CD4-positive, alpha-beta T cell treated with Interleukin-2 at 100 ng/mL for 4 hours (primary cell): ENCODE data around the gene DDO.

Experiments
- DNase-seq: peaks from one replicate; pipeline ENCODE4 v3.0.0-alpha.2; 2020; ENCODE audit warnings: low spot score

DDO gene

GRCh38 chr6:110419028-110419739 lies 3.8 kb upstream of the DDO start:
- DNase-seq: no peak

- no peak for DNase-seq
These were observed 3.2 kb upstream of the DDO start for GRCh38 chr6:110418594-110418993.

DNA sequence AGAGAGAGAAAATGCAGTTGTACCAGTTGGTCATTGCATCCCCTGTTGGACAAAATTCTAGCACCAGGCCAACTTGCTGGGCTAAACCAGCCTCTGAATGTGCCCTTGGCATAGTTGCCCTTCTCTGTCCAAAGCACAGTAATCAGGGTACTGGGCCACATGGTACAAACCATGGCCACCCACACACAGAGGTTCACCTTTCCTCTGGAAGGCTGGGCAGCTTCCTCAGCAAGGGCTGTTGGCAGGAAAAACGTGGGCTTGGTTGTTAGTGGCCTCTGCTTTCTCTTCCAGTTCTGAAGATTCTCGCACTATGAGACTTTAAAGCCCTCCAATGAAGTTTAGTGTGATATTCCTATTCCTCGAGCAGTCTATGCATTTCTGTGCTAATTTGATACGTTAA lies 706 bp downstream of the DDO start:
- no peak for DNase-seq

GRCh38 chr6:110412360-110412759 lies 3.0 kb downstream of the DDO start:
- no peak for DNase-seq

DNA sequence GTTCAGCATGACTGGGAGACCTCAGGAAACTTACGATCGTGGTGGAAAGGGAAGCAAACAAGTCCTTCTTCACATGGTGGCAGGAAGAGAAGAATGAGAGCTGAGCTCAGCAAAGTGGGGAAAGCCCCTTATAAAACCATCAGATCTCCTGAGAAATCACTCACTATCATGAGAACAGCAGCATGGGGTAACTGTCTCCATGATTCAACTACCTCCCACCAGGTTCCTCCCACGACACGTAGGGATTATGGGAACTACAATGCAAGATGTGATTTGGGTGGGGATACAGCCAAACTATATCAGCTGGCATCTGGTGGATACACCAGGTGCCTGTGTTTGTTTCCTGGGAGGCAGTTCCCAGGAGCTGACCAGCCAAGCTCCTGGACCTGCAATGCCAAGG lies 4.9 kb downstream of the DDO start:
- no peak for DNase-seq

DNA sequence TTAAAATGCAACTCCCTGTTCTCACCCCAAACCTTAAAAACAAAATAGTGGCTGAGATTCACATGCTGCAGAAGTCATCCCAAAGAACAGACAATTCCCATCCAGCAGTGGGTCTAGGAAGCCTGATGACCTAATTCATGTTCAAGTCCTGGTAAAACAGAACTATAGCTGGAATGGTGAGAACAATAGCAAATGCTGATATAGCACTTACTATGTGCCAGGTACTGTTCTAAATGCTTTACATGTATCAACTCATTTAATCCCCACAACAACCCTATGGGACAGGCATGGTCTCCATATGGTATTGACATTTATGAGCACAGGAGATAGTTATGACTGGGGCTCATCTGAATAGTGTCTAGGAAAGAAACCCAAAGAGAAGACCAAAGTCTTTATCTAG lies 5.6 kb downstream of the DDO start:
- DNase-seq: no peak

GRCh38 chr6:110408901-110409300 lies 6.5 kb downstream of the DDO start:
- no peak for DNase-seq

- DNase-seq: no peak
These were observed 10.8 kb downstream of the DDO start for GRCh38 chr6:110404607-110405006.

GRCh38 chr6:110401585-110402176 lies 13.7 kb downstream of the DDO start:
- no peak for DNase-seq

DNA sequence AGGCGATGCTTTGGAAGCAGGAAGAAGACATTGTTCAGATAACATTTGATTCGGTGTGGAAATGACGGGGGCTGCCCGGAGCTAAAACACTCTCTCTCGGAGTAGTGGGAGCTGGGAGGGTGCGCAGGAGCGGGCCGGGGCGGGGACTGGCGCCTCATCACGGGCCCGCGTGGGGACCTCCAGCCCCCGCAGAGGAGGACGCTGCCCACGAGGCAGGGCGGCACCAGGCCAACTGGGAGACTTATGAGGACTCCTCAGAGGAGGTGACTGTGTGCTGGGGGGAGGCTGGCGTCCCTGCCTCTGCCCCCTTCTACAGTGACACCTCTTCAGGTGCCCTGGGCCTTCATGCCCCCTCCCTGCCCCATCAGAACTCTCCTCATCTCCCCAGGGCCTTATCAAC lies 15.2 kb downstream of the DDO start:
- DNase-seq: no peak

DNA sequence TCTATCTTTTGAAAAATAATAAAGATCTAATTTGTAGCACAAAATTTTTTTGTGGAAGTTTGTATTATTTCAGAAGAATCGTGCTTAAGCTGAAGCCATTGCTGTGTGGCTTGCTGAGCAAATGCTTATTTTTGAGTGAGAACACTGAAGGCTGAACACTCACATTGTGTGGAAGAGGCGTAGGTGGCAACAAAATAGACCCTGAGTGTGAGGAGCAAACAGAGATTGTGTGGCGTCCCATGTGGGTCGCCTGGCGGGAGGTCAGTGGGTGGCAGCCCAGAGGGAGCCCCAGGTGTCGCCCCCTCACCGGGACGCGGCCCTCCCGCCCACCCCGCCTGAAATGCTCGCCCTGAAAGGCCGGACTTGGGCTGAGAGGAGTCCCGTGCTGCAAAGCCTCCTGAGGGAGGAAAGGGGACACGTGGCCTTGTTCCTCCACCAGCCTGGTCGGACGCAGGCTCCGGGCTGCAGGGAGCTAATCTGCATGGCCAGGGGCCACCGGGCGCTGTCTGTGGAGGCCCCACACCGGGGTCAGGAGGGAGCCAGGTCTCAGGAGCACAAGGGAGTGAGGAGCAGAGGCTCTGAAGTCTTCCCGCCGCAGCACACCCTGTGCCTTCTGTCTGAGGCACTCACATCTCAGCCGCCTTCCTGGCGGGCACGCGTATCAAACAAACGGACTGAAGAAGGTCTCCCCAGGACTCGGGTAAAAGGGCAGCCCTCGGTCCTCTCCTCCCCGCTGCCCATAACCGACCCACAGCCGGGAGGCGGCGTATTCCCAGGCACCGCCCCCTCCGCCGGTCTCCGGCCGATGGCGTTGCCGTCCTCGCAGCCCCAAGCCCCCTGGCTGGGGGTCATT lies 15.9 kb downstream of the DDO start:
- no peak for DNase-seq

- DNase-seq: no peak
These were observed 16.6 kb downstream of the DDO start for GRCh38 chr6:110398778-110399177.

GRCh38 chr6:110395221-110395620 lies 20.2 kb downstream of the DDO start:
- no peak for DNase-seq

DNA sequence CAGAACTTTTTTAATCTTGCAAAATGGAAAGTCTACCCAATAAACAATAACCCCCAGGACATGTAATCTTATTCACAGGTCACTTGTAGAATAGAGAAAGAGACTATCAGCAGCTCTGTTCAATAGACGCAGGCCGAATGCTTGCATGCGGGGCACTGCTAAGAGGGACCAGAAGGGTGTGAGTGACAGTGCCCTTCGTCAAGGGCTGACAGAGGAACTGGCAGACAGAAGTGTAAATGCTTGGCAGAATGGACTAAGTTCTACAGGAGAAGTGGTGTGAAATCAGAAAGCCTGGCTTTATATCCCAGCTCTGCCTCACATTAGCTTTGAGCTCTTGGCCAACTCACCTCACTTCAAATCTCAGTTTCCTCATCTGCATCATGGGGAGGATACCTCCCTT lies 21.0 kb downstream of the DDO start:
- no peak for DNase-seq

DNA sequence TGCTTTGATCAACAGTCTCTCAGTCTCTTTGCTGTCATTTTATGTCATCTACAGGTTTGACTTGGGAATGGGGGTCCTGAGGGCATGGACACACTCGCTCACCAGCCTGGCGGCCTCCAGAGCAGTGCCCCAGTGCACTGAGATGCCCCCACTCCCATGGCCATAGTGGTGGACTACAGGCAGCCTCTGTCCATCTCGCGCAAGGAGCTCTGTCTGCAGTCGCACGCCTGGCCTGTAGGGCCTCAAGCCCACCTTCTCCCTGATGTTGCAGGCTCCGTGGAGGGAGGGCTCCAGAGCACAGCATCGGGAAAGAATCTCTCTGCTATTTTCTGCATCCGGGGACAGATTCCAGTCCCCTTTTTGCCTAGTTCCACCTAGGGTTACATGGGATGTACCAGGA lies 22.6 kb downstream of the DDO start:
- DNase-seq: no peak

DNA sequence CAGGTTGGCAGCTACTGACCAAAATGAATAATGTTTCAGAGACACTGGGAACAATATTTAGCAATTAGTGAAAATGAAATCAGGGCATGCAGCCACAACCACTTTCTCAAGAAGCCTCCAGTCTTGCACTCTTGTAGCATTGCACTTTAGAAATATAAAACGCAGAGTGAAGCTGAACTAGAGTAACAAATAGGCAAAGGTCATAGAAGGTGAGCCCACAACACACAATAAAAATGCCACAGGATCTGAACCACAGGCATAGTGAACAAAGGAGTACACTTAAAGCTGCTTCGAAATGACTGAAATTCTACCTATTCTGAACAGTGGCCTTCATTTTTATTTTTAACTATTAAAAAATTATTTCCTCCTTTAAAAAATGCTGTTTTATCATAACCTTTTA lies 25.0 kb downstream of the DDO start:
- DNase-seq: no peak

GRCh38 chr6:110389689-110390382 lies 25.5 kb downstream of the DDO start:
- no peak for DNase-seq

DNA sequence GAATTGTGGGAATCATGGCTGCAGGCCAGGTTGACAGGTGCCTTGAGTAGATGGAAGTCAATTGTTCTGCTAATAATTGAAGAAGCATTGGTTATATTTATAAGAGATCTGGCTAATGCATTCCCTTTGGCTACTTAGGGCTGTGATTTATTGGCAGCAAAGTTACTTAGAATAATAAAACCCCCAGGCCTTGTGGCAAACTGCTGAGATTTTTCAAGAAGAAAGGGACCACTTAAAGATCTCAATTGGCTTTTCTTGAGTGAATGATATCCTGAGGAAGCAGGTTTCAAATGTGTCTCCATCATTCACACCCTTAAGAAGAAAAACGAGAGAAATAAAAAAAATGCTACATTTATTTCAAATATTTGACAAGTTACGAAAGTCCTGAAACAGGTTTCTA lies 27.4 kb downstream of the DDO start:
- no peak for DNase-seq

GRCh38 chr6:110385458-110385863 lies 29.9 kb downstream of the DDO start:
- no peak for DNase-seq

- DNase-seq: no peak
These were observed 36.8 kb downstream of the DDO start for GRCh38 chr6:110378552-110378951.

DNA sequence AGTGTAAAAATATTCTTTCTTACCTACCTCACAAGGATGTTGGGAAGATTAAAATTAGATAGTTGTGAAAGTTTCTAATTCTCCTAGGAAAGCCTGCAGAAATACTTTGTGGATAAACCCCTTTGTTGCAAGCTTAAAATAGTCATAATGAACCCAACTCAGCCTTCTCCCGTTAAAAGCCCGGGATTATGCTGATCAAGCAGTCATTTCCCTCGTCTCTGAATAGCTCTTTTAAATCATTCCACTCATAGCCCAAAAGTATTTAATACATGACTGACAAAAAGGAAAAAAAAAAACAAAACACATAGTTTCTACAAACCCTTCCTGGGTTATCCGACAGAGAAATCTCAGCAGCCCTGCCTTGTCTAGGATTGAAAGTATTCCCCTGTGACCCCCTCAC lies 46.3 kb downstream of the DDO start:
- no peak for DNase-seq

GRCh38 chr6:110368284-110368683 lies 47.1 kb downstream of the DDO start:
- DNase-seq: no peak

DNA sequence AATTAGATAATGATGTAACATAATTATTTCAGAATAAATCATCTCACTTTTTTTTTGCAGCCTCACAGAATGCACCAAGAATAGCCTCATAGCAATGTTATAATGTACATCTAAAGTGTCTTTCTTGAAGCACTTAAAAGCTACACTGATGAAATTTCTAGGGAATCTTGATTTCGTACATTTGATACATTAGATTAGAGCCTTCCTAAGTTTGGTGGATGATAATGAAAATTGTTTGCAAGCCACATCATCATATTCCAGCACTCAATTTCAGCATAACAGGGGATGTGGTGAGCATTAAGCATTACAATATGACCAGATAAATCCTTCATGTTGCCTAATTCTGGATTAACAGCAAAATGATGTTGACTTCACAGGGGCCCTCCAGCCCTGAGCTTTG lies 47.5 kb downstream of the DDO start:
- DNase-seq: no peak
